H9 (cell line): ENCODE data around the gene KIF4A. TPM values are rescaled to one million over a fixed set of nuclear protein-coding genes. Genes with fewer than 3 reads are reported as not detected.

ENCODE experiments used
- DNase-seq: peaks from one replicate; pipeline ENCODE4 v3.0.0-alpha.2; 2017
- H2AFZ ChIP-seq: one replicate; pipeline ENCODE4 v1.6.1; 2013; ENCODE audit warnings: mild to moderate bottlenecking, low read length, control low read depth, moderate library complexity
- H2AK5ac ChIP-seq: 2 replicates; pipeline ENCODE4 v1.6.1; 2013; ENCODE audit warnings: low read length, control low read depth, mixed read lengths; ENCODE audit not compliant: insufficient read length
- H2BK120ac ChIP-seq: one replicate; pipeline ENCODE4 v1.6.1; 2013; ENCODE audit warnings: low read depth, mild to moderate bottlenecking, low read length, control low read depth, inconsistent platforms; ENCODE audit not compliant: poor library complexity, severe bottlenecking
- H2BK12ac ChIP-seq: 2 replicates; pipeline ENCODE4 v1.6.1; 2013; ENCODE audit warnings: low read length, control low read depth, mixed read lengths, low read depth; ENCODE audit not compliant: insufficient read length
- H2BK15ac ChIP-seq: 2 replicates; pipeline ENCODE4 v1.6.1; 2013; ENCODE audit warnings: low read depth, low read length, control low read depth
- H2BK20ac ChIP-seq: one replicate; pipeline ENCODE4 v1.6.1; 2013; ENCODE audit warnings: low read depth, mild to moderate bottlenecking, low read length, control low read depth, inconsistent platforms; ENCODE audit not compliant: poor library complexity, severe bottlenecking
- H2BK5ac ChIP-seq: 2 replicates; pipeline ENCODE4 v1.6.1; 2013; ENCODE audit warnings: low read length, control low read depth, mixed read lengths; ENCODE audit not compliant: insufficient read length
- H3K14ac ChIP-seq: 2 replicates; pipeline ENCODE4 v1.6.1; 2013; ENCODE audit warnings: low read length, control low read depth; ENCODE audit not compliant: insufficient read depth
- H3K18ac ChIP-seq: 2 replicates; pipeline ENCODE4 v1.6.1; 2013; ENCODE audit warnings: low read depth, mild to moderate bottlenecking, mixed read lengths, low read length, control low read depth; ENCODE audit not compliant: insufficient read length
- H3K23ac ChIP-seq: 2 replicates; pipeline ENCODE4 v1.6.1; 2013; ENCODE audit warnings: low read length, control low read depth, mixed read lengths, low read depth; ENCODE audit not compliant: insufficient read length
- H3K23me2 ChIP-seq: 2 replicates; pipeline ENCODE4 v1.6.1; 2013; ENCODE audit warnings: low read depth, mild to moderate bottlenecking, mixed read lengths, low read length, control low read depth; ENCODE audit not compliant: insufficient read length, poor library complexity, severe bottlenecking
- H3K27ac ChIP-seq: 2 replicates; pipeline ENCODE4 v1.5.1; 2013; ENCODE audit warnings: low read length, control low read depth, mixed read lengths, low read depth; ENCODE audit not compliant: insufficient read length
- H3K27me3 ChIP-seq: 2 replicates; pipeline ENCODE4 v1.6.1; 2013; ENCODE audit warnings: low read length, control low read depth, inconsistent platforms; ENCODE audit not compliant: insufficient read depth
- H3K4ac ChIP-seq: 2 replicates; pipeline ENCODE4 v1.6.1; 2013; ENCODE audit warnings: low read depth, mild to moderate bottlenecking, control low read depth, inconsistent platforms, low read length, moderate library complexity
- H3K4me1 ChIP-seq: 2 replicates; pipeline ENCODE4 v1.6.1; 2013; ENCODE audit warnings: low read length, control low read depth, inconsistent platforms; ENCODE audit not compliant: insufficient read depth
- H3K4me2 ChIP-seq: 2 replicates; pipeline ENCODE4 v1.6.1; 2013; ENCODE audit warnings: low read length, control low read depth, mixed read lengths; ENCODE audit not compliant: insufficient read length, insufficient read depth
- H3K56ac ChIP-seq: 2 replicates; pipeline ENCODE4 v1.6.1; 2013; ENCODE audit warnings: low read depth, mild to moderate bottlenecking, mixed read lengths, low read length, control low read depth; ENCODE audit not compliant: insufficient read length
- H3K79me1 ChIP-seq: 2 replicates; pipeline ENCODE4 v1.6.1; 2013; ENCODE audit warnings: low read depth, mild to moderate bottlenecking, moderate library complexity, low read length, control low read depth, inconsistent platforms; ENCODE audit not compliant: insufficient read depth, poor library complexity, severe bottlenecking
- H3K79me2 ChIP-seq: 2 replicates; pipeline ENCODE4 v1.6.1; 2013; ENCODE audit warnings: low read length, control low read depth, inconsistent platforms; ENCODE audit not compliant: insufficient read depth
- H3K9ac ChIP-seq: 2 replicates; pipeline ENCODE4 v1.6.1; 2013; ENCODE audit warnings: low read length, control low read depth, mixed read lengths; ENCODE audit not compliant: insufficient read length; ENCODE audit errors: extremely low read depth
- H3K9me3 ChIP-seq: one replicate; pipeline ENCODE4 v1.6.1; 2013; ENCODE audit warnings: low read depth, low read length, inconsistent platforms; ENCODE audit not compliant: control insufficient read depth
- H3T11ph ChIP-seq: one replicate; pipeline ENCODE4 v1.6.1; 2013; ENCODE audit warnings: mild to moderate bottlenecking, low read length, control low read depth, inconsistent platforms
- H4K20me1 ChIP-seq: one replicate; pipeline ENCODE4 v1.6.1; 2013; ENCODE audit not compliant: control insufficient read depth, insufficient read length, insufficient read depth
- H4K5ac ChIP-seq: 2 replicates; pipeline ENCODE4 v1.6.1; 2013; ENCODE audit warnings: low read depth, mild to moderate bottlenecking, mixed read lengths, low read length, control low read depth; ENCODE audit not compliant: insufficient read length
- H4K8ac ChIP-seq: replicated peaks from 2 replicates; pipeline ENCODE4 v1.6.1; 2013; ENCODE audit warnings: low read length, control low read depth, mixed read lengths, low read depth; ENCODE audit not compliant: insufficient read length
- H4K91ac ChIP-seq: 2 replicates; pipeline ENCODE4 v1.6.1; 2013; ENCODE audit warnings: low read depth, mild to moderate bottlenecking, moderate library complexity, mixed read lengths, low read length, control low read depth; ENCODE audit not compliant: insufficient read length
- H3K27ac Mint-ChIP-seq, 3 experiments: 2 replicates in 2 of 3; 3 replicates in 1 of 3; pipeline ENCODE4 v1.8.0; 2020 to 2021; ENCODE audit warnings: mixed read lengths in 3 of 3, mild to moderate bottlenecking in 1 of 3, moderate library complexity in 1 of 3
- H3K27me3 Mint-ChIP-seq: 2 replicates; pipeline ENCODE4 v1.8.0; 2021; ENCODE audit warnings: low read depth, mild to moderate bottlenecking, moderate library complexity, mixed read lengths
- H3K36me3 Mint-ChIP-seq, 3 experiments: 2 replicates in 2 of 3; 3 replicates in 1 of 3; pipeline ENCODE4 v1.8.0; 2020 to 2021; ENCODE audit warnings: low read depth in 3 of 3, mixed read lengths in 3 of 3; ENCODE audit not compliant: insufficient read depth in 1 of 3
- H3K4me1 Mint-ChIP-seq, 2 experiments: 2 replicates each; pipeline ENCODE4 v1.8.0; 2020; ENCODE audit warnings: mixed read lengths in 2 of 2
- H3K4me3 Mint-ChIP-seq, 2 experiments: 2 replicates in 1 of 2; 3 replicates in 1 of 2; pipeline ENCODE4 v1.8.0; 2020 to 2021; ENCODE audit warnings: mild to moderate bottlenecking in 2 of 2, mixed read lengths in 2 of 2, moderate library complexity in 1 of 2
- H3K9me3 Mint-ChIP-seq, 2 experiments: 2 replicates in 1 of 2; 3 replicates in 1 of 2; pipeline ENCODE4 v1.8.0; 2020; ENCODE audit warnings: mild to moderate bottlenecking in 2 of 2, mixed read lengths in 2 of 2, moderate library complexity in 1 of 2
- WGBS: extraction: QIAGEN DNeasy Blood & Tissue Kit; methylation state at CpG from one replicate; pipeline ENCODE4 v1.1.7; 2013; ENCODE audit warnings: missing lambda C conversion rate, low lambda C conversion rate, mixed read lengths; ENCODE audit not compliant: insufficient read length; ENCODE audit errors: extremely low coverage; 5-methylcytosine and 5-hydroxymethylcytosine counted together
- total RNA-seq: library from RNA; stranded (reverse); gene quantifications from 2 replicates; pipeline ENCODE4 v1.2.1, GENCODE V29; 2021
- TF ChIP-seq, protein P1 (sequence below): fragments of 200-600 bp; sonication (generic); conservative IDR thresholded peaks from 3 replicates; pipeline ENCODE4 v1.8.0; 2021; ENCODE audit warnings: antibody characterized with exemption, mild to moderate bottlenecking

KIF4A gene
- total RNA-seq, 1 experiment from 2014 or later: 41.8 TPM

DNA sequence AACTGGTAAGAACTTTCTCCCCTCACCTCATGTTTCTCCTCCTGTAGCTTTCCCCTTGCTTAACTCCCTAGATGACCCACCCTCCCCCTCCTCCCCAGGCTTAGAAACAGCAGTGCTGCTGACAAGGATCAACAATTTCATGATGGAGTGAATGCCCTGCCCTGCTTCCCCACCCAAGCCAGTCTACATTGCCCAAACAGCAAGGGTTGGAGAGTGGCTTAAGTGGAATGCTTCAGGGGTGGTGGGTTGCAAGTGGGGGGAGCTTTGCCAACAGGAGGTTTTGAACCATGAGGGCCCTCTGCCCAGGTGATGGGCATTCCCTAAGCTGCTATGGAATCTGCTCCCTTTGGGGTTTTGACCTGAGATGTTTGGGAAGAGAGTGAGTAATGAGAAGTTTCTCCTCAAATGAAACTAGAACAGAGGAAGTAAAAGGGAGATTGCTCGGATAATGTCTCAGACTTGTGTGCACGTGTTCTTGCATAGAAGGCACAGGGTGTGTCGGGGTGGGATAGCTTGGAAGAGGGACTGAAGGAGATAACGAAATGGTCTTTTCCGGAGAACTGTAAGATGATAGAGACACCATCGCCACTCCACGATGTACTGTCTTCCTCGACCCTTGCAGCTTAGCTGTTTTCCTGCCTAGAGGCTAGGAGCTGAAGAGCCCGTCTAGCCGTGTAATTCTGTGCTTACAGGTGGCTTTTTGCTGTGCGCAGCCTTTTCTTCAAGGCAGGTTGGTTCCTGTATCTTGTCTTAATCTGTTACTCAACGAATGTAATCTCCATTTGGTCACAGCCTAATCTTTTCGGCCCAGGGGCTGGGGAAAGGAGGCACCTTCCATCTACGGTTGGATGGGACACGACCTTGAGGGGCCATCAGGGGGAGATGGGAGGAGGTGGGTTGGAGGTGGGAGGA, 143.3 kb downstream of the KIF4A start:
- H3K56ac ChIP-seq: no peak overlapping the region
- Mint-ChIP-seq H3K27me3 (peaks cover 3% of the 10 kb centered on the region), H3K27ac (peak overlapping the region in 2 of 3 experiments; percentile 17 to 38; a peak in 1 of 7 replicates), H3K9me3 (peaks cover 74 to 80% of the 10 kb centered on the region in 2 experiments), H3K4me1 (peaks cover 15 to 23% of the 10 kb centered on the region in 2 experiments), H3K4me3 (peak overlapping the region; percentile 83 to 90), H3K36me3 (peaks cover 21 to 41% (median 27%) of the 10 kb centered on the region in 3 experiments)
- H3K27me3 ChIP-seq: no peaks in the 10 kb centered on the region
- H2BK12ac ChIP-seq: no peak overlapping the region
- no peaks in the 10 kb centered on the region for H3K79me1 ChIP-seq
- H3K23ac ChIP-seq: no peak overlapping the region
- H3K9ac ChIP-seq: no peak overlapping the region
- H2BK20ac ChIP-seq: no peak overlapping the region
- no peak overlapping the region for H2BK5ac ChIP-seq
- no peak for DNase-seq
- H2AK5ac ChIP-seq: no peak overlapping the region
- H3K4ac ChIP-seq: no peak overlapping the region
- H3T11ph ChIP-seq: no peak overlapping the region
- H4K8ac ChIP-seq: no peak overlapping the region
- no peak overlapping the region for H3K27ac ChIP-seq
- no peak overlapping the region for H3K18ac ChIP-seq
- WGBS: no CpG with 5 or more reads among the region's 15 CpGs
- H3K9me3 ChIP-seq: peaks cover 48% of the 10 kb centered on the region
- no peak overlapping the region for H2AFZ ChIP-seq
- no peaks in the 10 kb centered on the region for H4K20me1 ChIP-seq
- no peak overlapping the region for H2BK15ac ChIP-seq
- no peak overlapping the region for H2BK120ac ChIP-seq
- H3K23me2 ChIP-seq: peaks cover 10% of the 10 kb centered on the region
- peak overlapping the region; percentile 81 for H3K4me2 ChIP-seq
- H4K91ac ChIP-seq: no peak overlapping the region
- no peaks in the 10 kb centered on the region for H3K79me2 ChIP-seq
- H4K5ac ChIP-seq: no peak overlapping the region
- H3K14ac ChIP-seq: no peak overlapping the region
- no peaks in the 10 kb centered on the region; the same call in 1 of the 2 replicates for H3K4me1 ChIP-seq
- TF ChIP-seq, protein P1, sequence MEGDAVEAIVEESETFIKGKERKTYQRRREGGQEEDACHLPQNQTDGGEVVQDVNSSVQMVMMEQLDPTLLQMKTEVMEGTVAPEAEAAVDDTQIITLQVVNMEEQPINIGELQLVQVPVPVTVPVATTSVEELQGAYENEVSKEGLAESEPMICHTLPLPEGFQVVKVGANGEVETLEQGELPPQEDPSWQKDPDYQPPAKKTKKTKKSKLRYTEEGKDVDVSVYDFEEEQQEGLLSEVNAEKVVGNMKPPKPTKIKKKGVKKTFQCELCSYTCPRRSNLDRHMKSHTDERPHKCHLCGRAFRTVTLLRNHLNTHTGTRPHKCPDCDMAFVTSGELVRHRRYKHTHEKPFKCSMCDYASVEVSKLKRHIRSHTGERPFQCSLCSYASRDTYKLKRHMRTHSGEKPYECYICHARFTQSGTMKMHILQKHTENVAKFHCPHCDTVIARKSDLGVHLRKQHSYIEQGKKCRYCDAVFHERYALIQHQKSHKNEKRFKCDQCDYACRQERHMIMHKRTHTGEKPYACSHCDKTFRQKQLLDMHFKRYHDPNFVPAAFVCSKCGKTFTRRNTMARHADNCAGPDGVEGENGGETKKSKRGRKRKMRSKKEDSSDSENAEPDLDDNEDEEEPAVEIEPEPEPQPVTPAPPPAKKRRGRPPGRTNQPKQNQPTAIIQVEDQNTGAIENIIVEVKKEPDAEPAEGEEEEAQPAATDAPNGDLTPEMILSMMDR: no peak
